Renal pelvis (tissue), 4 donors: Measurements from ENCODE around the gene UBXN4. TPM values are rescaled to one million over a fixed set of nuclear protein-coding genes. Genes with fewer than 3 reads are reported as not detected.
A peak's percentile ranks its signal among the peaks of the same experiment; 100 is the strongest.
"Not testable (repeated sequence)": the region's sequence is repeated elsewhere in the genome, so short reads cannot be mapped to it uniquely, and the experiment has no call there.

Experiments used
- DNase-seq: peaks from one replicate; pipeline ENCODE4 v3.0.0-alpha.2; 2013
- polyA plus RNA-seq, 3 donors: library from polyadenylated mRNA; unstranded; fragments of 120-200 nt; gene quantifications; one replicate each; pipeline ENCODE4 v1.2.1, GENCODE V29; 2013; ENCODE audit not compliant: insufficient read length in 3 of 3

UBXN4 gene
- polyA plus RNA-seq, 3 donors: 133 to 157 (median 147) TPM

GRCh38 chr2:135745545-135745944, 3.9 kb downstream of the UBXN4 start:
- DNase-seq: no peak

GRCh38 chr2:135755573-135755972, 13.9 kb downstream of the UBXN4 start:
- no peak for DNase-seq

GRCh38 chr2:135756692-135757091, 15.0 kb downstream of the UBXN4 start:
- no peak for DNase-seq

DNA sequence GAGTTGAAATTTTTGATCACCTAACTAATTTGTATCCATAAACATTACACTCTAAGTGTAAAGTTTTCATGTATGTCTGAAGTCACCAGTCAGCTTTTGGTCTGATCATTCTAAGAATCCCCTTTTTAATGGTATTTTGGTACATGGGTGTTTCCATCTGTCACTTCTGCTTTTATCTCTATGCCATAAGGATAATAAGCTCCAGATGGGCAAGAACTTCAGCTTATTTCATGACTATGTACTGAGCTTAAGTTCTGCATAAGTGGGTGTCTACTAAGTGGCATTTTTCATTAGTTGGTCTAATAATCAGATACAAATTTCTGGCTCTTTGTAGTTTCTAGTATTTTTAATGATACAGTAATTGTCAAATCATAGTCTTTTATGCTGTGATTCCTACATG, 20.4 kb downstream of the UBXN4 start:
- DNase-seq: no peak

DNA sequence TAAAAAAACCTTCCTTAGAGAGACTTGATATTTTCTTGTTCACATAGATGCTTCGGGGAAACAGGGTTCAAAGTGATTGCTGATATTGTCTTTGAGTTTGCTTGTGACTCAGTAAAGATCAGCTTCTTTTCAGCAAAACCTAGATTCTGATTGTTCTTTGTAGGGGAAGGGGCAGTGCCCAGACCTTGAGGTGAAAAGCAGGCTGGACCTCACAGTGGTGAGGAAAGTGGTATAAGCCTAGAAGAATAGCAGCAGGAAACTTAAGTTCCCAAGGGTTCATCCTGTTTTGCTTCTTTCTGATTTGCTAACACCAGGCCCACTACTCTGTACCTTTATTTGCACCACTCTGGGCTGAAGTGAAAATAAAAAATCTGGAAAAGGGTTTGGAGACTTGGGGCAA, 20.9 kb downstream of the UBXN4 start:
- no peak for DNase-seq

GRCh38 chr2:135768863-135769262, 27.2 kb downstream of the UBXN4 start:
- no peak for DNase-seq

- no peak for DNase-seq
Observed at GRCh38 chr2:135773319-135773718, 31.7 kb downstream of the UBXN4 start.

DNA sequence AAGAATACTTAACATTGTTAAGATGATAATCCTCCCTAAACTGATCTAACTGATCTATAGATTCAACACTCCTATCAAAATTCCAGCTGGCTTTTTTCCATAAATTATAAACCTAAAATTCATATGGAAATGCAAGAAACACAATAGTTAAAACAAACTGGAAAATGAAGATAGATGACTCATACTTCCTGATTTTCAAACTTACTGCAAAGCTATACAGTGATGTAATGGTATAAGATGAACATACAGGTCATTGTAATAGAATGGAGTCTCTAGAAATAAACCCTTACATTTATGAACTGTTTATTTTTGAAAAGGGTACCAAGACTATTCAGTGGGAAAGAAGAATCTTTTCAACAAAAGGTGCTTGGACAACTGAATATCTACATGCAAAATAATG, 32.3 kb downstream of the UBXN4 start:
- DNase-seq: no peak

- no peak for DNase-seq
Observed at GRCh38 chr2:135775420-135775819, 33.8 kb downstream of the UBXN4 start.

DNA sequence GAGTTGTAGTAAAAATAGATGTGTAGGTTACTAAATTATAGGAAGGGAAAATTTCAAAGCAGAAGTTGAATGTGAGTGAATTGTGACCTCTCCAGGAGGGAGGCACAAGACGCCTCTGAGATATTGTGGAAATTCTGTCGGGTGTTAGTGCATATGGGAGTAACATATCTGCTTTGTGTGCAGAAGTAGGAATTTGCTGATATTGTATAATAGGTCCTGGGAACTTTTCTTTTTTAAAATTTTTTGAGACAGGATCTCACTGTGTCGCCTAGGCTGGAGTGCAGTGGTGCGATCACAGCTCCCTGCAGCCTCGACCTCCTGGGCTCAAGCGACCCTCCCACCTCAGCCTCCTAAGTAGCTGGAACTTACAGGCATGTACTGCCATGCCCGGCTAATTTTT, 34.7 kb downstream of the UBXN4 start:
- no peak for DNase-seq

DNA sequence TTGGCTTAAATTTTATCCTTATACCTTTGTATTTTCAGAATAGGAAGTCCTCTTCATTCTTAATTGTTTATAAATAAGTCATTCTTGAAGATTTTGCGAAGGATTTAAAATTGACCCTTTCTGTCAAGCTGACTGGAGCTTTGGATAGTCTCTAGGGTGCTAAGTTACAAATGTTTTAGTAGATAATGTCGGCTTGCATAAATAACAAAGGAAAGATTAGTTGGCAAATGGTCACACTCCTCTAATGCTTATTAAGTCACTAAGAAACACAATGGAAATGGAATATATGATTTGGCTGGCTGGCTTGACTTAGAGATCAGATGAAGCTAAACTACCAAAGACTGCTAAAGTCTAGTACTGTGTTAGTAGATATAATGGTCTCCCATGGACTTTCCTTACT, 40.6 kb downstream of the UBXN4 start:
- no peak for DNase-seq

DNA sequence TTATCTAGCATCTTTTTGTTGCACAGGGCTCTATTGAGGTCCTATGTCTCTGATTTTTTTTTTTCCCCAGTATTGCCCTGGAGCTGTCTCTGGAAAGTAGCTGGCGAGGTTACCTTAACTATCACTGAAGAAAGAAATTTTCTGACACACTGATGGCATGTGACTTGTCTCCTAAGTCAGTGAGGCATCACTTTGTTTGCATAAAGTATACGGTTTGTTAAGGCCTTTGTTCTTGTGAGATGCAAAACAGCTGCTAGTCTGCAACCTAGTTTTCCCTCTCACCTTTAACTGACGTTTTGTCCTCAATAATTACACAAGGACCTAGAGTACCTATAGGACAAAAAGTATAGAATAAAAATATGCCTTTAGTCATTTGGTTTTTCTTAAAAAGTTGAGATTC, 41.8 kb downstream of the UBXN4 start:
- DNase-seq: peak; percentile 11

DNA sequence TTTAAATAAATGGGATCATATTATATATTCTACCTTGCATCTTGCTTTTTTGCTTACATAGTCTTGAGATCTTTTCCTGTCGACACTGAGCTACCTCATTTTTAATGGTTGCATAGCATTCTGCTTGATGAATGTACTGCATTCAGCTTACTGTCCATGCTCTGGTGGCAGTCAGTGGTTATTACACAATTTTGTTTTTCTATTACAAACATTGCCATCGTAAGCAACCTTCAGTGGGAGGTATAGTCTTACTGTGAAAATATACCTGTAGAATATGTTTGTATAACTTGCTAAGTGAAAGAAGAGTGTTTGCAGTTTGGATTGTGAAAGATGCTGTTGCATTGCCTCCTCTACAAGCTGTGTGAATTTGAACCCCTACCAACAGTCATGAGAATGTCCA, 43.4 kb downstream of the UBXN4 start:
- DNase-seq: no peak

DNA sequence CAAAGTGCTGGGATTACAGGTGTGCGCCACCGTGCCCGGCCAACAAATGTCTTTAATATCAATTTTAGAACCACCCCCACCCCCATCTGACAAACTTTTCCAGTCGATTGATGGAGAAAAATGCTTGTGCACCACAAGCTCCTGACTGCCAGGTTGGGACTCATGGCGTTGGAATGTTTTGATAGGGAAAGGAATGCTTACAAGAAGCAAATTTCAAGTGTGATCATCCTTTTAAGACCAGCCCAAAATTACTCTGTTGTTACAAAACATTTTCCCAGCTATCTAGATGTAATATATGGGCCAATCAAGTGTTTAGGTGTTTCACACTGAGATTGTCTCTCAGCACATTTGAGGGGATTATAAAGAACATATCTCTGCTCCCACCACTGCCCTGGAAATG, 45.2 kb downstream of the UBXN4 start:
- DNase-seq: no peak

GRCh38 chr2:135790423-135790822, 48.8 kb downstream of the UBXN4 start:
- no peak for DNase-seq

DNA sequence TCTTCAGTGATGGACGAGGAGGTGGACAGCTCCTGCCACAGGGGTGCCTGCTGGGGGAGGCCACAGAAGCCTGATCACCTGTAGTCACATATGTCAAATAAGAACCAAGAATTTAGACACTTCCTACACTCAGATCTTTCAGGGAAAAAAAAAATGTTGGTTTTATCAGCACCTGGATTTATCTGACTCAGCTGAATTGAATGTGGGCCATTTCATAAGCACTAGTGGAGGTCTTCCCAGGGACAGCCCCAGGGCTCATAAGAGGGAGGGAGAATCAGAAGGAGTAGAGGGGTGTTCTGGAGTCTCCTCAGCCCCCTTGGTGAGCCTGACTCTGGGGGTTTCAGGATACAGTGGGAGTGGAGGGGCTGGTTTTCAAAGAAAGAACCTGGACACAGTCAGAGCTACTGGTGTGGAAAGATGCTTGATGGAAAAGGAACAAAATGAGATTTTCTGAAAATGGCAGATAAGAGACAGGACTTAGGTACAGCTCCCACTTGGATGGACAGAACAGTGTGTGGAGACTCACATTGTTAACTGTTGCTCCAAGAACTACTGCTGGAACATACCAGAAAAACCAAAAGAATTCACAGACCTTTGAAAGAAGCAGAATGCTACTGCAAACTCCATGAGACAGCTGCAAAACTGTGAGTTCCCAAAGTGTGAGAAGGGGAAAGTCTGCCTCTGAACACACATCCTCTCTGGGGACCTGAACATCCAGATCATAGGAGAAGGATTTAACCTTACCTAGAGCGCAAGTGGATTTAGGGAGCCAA, 49.9 kb downstream of the UBXN4 start:
- DNase-seq: no peak

DNA sequence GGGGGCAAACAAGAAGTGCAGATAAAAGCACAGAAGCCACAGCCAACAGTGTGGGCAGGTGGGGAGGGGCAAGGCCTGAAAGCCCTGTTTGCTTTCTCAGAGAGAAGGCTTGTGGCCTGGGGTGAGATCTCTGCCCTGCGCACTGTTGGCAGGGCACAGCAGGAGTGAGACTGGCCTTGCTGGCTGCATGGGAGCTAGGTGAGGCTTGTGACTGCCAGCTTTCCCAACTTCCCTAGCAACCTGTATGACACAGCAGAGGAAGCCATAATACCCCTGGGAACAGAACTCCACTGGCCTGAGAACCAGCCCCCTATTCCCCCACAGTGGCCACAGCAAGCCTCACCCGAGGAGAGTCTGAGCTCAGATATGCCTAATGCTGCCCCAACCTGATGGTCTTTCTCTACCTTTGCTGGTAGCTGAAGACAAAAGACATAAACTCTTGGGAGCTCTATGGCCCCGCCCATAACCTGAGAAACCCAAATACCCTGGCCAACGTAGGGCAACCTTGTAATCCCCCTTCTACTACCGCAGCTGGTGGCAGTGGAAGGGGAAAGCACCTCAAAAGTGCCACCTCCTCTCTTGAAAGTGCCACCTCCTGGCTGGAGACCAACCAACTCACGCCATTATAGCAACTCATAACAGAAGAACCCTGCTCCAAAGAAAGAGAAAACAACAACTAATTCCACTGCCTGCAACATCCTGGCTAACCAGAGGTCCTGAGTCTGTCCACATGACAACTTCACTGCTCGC, 50.9 kb downstream of the UBXN4 start:
- no peak for DNase-seq

- DNase-seq: not testable (repeated sequence)
Observed at GRCh38 chr2:135795641-135796040, 54.0 kb downstream of the UBXN4 start.

GRCh38 chr2:135796606-135797005, 55.0 kb downstream of the UBXN4 start:
- no peak for DNase-seq

GRCh38 chr2:135797497-135798274, 56.0 kb downstream of the UBXN4 start:
- peak; percentile 54 for DNase-seq

- no peak for DNase-seq
Observed at GRCh38 chr2:135798275-135798705, 56.6 kb downstream of the UBXN4 start.

GRCh38 chr2:135798762-135799161, 57.1 kb downstream of the UBXN4 start:
- DNase-seq: no peak

DNA sequence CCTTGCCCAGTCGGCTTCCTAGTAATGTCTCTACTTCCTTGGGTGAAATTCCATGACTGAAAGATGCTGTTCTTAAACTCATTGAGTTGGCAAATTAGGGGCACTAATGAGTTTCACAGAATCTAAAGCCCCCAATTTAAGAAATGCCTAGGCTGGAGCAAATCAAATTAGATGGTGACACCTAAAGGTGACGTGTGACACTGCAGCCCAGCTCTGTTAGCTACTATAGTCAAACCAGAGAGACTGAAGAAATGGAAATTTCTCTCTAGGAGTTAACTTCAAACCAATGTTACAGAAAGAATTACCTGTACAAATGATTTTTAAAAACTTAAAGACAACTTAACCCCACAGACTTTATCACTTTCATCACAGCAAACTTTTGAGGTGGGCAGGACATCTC, 58.1 kb downstream of the UBXN4 start:
- DNase-seq: no peak
